KMS-11 (cell line): ENCODE results near the gene PRKCSH.

ENCODE experiments used
- H2AFZ ChIP-seq: fragments of 200-600 bp; sonication (generic); 2 replicates; pipeline ENCODE4 v1.6.1; 2016; ENCODE audit warnings: antibody characterized with exemption, mixed run types, low read depth
- H3K27ac ChIP-seq: fragments of 200-600 bp; sonication (generic); 2 replicates; pipeline ENCODE4 v1.6.1; 2016; ENCODE audit warnings: mild to moderate bottlenecking, mixed run types
- H3K27me3 ChIP-seq: fragments of 200-600 bp; sonication (generic); 2 replicates; pipeline ENCODE4 v1.6.1; 2017; ENCODE audit warnings: mild to moderate bottlenecking, low read depth, mixed run types, moderate library complexity; ENCODE audit not compliant: insufficient read depth
- H3K36me3 ChIP-seq: fragments of 200-600 bp; sonication (generic); 2 replicates; pipeline ENCODE4 v1.6.1; 2017; ENCODE audit warnings: mild to moderate bottlenecking, mixed run types; ENCODE audit not compliant: insufficient read depth
- H3K4me1 ChIP-seq: fragments of 200-600 bp; sonication (generic); 2 replicates; pipeline ENCODE4 v1.6.1; 2016; ENCODE audit warnings: mild to moderate bottlenecking, low read depth, mixed run types; ENCODE audit not compliant: poor library complexity, severe bottlenecking
- H3K4me2 ChIP-seq: fragments of 200-600 bp; sonication (generic); 2 replicates; pipeline ENCODE4 v1.7.0; 2016; ENCODE audit warnings: mild to moderate bottlenecking, mixed run types
- H3K4me3 ChIP-seq: fragments of 200-600 bp; sonication (generic); IDR thresholded peaks from 2 replicates; pipeline ENCODE4 v1.6.1; 2017; ENCODE audit warnings: low read depth, low read length, mixed read lengths; ENCODE audit not compliant: insufficient read depth
- H3K79me2 ChIP-seq: fragments of 200-600 bp; sonication (generic); 2 replicates; pipeline ENCODE4 v1.6.1; 2016; ENCODE audit warnings: low read depth, mixed run types; ENCODE audit not compliant: insufficient read depth
- H3K9ac ChIP-seq: fragments of 200-600 bp; sonication (generic); 2 replicates; pipeline ENCODE4 v1.6.1; 2016; ENCODE audit warnings: mild to moderate bottlenecking, mixed run types
- H4K20me1 ChIP-seq: fragments of 200-600 bp; sonication (generic); 2 replicates; pipeline ENCODE4 v1.6.1; 2016; ENCODE audit warnings: mild to moderate bottlenecking, mixed run types; ENCODE audit not compliant: insufficient read depth
- TF ChIP-seq, protein P1 (sequence below): fragments of 200-600 bp; sonication (generic); conservative IDR thresholded peaks from 2 replicates; pipeline ENCODE4 v1.6.1; 2017; ENCODE audit warnings: low read depth, mild to moderate bottlenecking, antibody characterized with exemption, low read length, moderate library complexity, mixed read lengths

Gene PRKCSH

DNA sequence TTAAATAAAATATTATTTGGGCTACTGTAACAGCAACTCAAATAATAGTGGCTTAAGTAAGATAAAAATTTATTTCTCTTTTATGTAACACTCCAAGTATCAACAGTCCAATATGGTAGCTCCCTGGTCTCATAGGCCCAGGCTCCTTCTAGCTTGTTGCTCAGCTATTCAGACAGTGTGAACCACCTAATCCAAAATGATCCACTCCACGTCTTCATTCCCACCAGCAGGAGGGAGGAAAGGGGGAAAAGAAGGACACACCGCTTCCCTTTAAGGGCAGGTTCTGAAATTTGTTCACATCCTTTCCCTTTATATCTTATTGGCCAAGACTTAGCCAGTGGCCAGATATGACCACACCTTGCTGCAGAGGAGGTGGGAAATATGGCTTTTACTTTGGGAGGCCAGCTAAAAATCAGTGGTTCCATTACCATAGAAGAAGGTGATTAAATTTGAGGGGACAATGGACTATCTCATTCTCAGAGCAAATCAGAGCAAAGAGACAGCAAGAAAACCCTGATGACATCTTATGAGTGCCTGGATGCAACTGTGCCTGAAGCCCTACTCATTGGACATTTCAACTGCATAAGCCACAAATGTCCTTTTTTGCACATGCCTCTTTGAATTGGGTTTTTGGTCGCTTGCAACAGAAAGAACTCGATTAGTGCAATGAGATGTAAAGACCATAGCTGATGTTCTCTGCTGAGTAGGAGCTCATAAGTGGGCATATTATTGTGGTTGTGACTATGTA is 44.3 kb upstream of the PRKCSH start:
- TF ChIP-seq, protein P1, sequence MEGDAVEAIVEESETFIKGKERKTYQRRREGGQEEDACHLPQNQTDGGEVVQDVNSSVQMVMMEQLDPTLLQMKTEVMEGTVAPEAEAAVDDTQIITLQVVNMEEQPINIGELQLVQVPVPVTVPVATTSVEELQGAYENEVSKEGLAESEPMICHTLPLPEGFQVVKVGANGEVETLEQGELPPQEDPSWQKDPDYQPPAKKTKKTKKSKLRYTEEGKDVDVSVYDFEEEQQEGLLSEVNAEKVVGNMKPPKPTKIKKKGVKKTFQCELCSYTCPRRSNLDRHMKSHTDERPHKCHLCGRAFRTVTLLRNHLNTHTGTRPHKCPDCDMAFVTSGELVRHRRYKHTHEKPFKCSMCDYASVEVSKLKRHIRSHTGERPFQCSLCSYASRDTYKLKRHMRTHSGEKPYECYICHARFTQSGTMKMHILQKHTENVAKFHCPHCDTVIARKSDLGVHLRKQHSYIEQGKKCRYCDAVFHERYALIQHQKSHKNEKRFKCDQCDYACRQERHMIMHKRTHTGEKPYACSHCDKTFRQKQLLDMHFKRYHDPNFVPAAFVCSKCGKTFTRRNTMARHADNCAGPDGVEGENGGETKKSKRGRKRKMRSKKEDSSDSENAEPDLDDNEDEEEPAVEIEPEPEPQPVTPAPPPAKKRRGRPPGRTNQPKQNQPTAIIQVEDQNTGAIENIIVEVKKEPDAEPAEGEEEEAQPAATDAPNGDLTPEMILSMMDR, result no peak
- no peaks in the 10 kb centered on the region for H3K36me3 ChIP-seq

DNA sequence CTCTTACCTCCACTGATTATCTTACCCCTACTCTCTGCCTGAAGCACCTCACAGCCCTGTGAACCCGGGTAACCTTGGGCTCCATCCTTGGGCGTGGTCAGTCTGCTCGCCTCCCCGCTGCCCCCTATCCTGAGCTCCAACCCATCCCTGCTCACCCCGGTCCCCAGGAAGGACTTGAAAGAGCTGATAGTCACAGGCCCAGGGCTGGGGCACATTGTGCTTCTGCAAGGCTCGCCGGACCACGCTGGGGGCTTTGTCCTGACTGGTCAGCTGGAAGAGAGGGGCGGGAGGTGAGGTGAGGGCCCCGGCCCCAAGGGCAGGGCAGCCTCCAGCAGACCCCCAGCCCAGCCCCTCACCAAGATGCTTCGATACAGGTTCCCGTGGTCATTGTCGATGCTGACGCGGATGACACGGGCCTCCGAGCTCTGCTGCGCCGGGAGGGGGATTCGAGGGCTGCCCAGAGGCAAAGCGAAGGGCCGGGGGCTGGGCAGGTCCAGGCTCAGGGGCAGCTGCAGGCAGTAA is 38.3 kb upstream of the PRKCSH start:
- no peak overlapping the region for H3K4me3 ChIP-seq
- H3K27ac ChIP-seq, result no peak overlapping the region
- H4K20me1 ChIP-seq, result no peaks in the 10 kb centered on the region
- no peaks in the 10 kb centered on the region for H3K36me3 ChIP-seq
- H3K4me2 ChIP-seq, result no peak overlapping the region
- no peak overlapping the region for H3K9ac ChIP-seq
- H3K79me2 ChIP-seq, result no peaks in the 10 kb centered on the region
- H2AFZ ChIP-seq, result no peak overlapping the region
- peaks cover 6% of the 10 kb centered on the region; the same call in 1 of the 2 replicates for H3K27me3 ChIP-seq
- TF ChIP-seq, protein P1, result no peak
- no peaks in the 10 kb centered on the region for H3K4me1 ChIP-seq

More for the DNA sequence above, 44.3 kb upstream of the PRKCSH start:
- Histone ChIP-seq H3K9ac (no peak overlapping the region), H3K4me1 (no peaks in the 10 kb centered on the region), H3K27ac (no peak overlapping the region), H4K20me1 (no peaks in the 10 kb centered on the region), H2AFZ (no peak overlapping the region), H3K79me2 (no peaks in the 10 kb centered on the region), H3K4me2 (no peak overlapping the region), H3K27me3 (peaks cover 6% of the 10 kb centered on the region; the same call in 1 of the 2 replicates), H3K4me3 (no peak overlapping the region)

DNA sequence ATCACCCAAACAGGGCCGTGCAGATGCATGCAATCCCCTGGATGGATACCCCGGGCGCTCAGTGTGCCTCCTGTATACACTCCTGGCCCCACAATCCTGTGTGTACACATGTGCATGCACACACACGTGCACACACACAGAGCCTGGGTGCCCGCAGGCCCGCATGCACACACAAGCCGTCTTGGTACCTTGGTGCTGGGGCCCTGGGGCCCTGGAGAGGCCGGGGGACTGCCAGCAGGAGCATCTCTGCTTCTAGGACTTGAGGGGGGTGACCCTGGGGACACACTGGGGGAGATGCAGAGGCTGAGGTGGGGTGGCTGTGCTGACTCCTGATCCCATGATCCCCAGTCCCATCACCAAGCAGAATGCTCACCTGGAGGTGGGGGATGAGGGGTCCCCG is 35.8 kb upstream of the PRKCSH start:
- no peak overlapping the region for H3K4me2 ChIP-seq
- H3K79me2 ChIP-seq, result no peaks in the 10 kb centered on the region
- H3K9ac ChIP-seq, result no peak overlapping the region
- H3K4me1 ChIP-seq, result no peaks in the 10 kb centered on the region
- TF ChIP-seq, protein P1, result no peak
- no peaks in the 10 kb centered on the region; the same call in 1 of the 2 replicates for H3K27me3 ChIP-seq
- H3K27ac ChIP-seq, result no peak overlapping the region
- no peak overlapping the region for H3K4me3 ChIP-seq
- no peaks in the 10 kb centered on the region for H4K20me1 ChIP-seq
- H3K36me3 ChIP-seq, result no peaks in the 10 kb centered on the region
- no peak overlapping the region for H2AFZ ChIP-seq

DNA sequence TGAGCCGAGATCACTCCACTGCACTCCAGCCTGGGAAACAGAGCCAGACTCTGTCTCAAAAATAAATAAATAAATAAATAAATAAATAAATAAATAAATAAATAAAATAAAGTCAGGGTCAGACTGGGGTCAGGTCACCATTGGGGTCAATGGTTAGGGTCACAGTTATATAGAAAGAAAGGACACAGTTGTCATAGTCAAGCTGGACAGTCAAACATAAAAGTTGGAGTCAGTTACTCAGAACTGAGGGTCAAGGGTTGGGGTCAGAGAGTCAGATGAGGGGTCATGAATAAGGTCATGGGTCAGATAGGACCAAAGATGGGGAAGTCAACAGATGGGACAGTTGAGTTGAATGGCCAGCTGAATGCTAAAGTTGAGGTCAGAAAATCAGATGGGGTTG is 34.6 kb upstream of the PRKCSH start:
- Histone ChIP-seq H2AFZ (no peak overlapping the region), H3K79me2 (no peaks in the 10 kb centered on the region), H3K27ac (no peak overlapping the region), H3K4me1 (no peaks in the 10 kb centered on the region), H3K9ac (no peak overlapping the region), H3K36me3 (no peaks in the 10 kb centered on the region), H3K4me3 (no peak overlapping the region), H3K4me2 (no peak overlapping the region), H3K27me3 (no peaks in the 10 kb centered on the region; the same call in 1 of the 2 replicates), H4K20me1 (no peaks in the 10 kb centered on the region)
- TF ChIP-seq, protein P1, result no peak
